OCI-M2 (cell line): ENCODE measurements around the gene ZBTB12.
"Not testable (repeated sequence)": the region's sequence is repeated elsewhere in the genome, so short reads cannot be mapped to it uniquely, and the experiment has no call there.

ENCODE experiments used
- DNase-seq: peaks from one replicate; lab custom pipeline; 2025; ENCODE audit not compliant: unreplicated experiment; lab: John Stamatoyannopoulos, UW

ZBTB12 gene, protein sequence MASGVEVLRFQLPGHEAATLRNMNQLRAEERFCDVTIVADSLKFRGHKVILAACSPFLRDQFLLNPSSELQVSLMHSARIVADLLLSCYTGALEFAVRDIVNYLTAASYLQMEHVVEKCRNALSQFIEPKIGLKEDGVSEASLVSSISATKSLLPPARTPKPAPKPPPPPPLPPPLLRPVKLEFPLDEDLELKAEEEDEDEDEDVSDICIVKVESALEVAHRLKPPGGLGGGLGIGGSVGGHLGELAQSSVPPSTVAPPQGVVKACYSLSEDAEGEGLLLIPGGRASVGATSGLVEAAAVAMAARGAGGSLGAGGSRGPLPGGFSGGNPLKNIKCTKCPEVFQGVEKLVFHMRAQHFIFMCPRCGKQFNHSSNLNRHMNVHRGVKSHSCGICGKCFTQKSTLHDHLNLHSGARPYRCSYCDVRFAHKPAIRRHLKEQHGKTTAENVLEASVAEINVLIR

DNA sequence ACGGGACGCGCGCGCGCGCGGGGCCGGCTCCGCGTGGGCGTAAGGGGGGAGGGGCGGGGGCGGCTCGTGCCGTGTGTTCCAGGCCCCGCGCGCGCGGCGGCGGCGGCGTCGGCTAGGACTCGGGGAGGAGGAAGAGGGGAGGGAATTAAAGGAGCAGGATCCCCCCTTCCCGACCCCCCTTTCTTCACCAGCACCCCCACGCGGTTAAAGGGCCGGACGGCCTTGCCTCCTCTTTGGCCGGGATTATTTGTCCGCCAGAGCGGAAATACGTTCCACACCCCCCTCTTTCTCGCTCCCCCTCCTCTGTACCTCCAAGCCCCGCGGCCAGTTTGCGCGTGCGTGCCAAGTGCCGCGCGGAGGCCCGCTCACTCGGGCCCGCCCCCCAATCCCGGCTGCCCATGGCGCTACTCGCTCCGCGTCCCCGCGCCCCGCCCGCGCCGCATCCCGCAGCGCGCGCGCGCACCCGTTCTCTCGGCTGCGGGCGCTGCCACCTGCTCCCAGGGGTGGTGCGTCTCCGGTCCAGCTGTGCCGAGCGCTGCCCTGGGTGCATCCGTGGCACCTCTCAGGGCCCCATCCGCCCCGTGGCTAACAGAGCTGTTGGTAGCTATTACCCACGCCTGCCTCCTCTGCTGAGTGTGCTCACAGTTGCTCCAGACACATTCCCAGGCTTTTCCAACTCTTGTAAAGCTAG, at the start of gene ZBTB12:
ZBTB12 (minus strand) TSS at position 134 of the 691 bp plus-strand sequence. CDS start 781 bp downstream, outside the sequence.
- DNase-seq = peak; percentile 64

DNA sequence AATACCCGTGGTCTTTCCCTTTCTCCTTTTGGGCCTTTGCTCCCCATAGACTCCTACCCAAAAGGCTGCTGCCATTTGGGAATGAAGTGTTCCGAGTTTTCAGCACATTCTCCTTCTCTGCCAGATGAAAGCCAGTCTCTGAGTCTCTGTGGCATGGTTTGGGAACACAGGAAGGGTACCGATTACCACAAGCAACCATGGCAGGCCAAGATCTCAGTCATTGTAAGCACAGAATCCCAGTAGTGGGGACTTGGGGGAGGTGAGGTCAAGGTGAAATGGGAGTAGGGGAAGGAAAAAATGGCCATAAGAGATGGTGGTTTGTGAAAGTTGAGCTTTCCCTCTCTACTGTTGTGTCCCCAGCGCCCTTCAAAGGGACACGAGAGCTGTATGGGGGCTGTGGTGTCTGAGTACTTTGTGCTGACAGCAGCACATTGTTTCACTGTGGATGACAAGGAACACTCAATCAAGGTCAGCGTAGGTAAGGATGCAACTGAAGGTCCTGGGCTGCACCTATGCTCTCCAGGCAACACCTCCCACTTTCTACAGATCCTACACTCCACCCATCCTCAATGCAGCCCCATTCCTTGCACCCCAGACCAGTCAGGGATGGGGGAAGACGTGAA, 48.2 kb upstream of the ZBTB12 start:
- no peak for DNase-seq

DNA sequence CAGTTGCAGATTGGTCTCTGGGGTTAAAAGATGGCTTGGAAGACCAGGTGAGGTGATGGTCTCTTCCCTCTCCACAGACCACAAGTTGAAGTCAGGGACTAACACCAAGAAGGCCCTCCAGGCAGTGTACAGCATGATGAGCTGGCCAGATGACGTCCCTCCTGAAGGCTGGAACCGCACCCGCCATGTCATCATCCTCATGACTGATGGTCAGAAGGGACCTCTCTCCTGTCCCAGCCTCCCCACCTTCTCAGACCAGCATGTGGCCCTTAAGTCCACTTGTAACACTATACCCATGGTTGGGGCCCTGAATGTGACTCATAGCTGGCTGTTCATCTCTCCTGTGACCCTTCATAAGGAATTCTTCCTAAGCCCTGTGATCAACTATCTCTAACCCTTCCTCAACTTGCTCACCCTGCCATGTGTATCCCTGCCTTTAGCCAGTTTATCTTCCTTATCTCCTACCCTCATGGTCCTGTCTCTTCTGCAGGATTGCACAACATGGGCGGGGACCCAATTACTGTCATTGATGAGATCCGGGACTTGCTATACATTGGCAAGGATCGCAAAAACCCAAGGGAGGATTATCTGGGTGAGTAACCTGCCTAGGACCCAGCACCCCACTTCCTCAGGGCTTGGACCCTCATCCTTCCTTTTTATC, 47.0 kb upstream of the ZBTB12 start:
- no peak for DNase-seq

DNA sequence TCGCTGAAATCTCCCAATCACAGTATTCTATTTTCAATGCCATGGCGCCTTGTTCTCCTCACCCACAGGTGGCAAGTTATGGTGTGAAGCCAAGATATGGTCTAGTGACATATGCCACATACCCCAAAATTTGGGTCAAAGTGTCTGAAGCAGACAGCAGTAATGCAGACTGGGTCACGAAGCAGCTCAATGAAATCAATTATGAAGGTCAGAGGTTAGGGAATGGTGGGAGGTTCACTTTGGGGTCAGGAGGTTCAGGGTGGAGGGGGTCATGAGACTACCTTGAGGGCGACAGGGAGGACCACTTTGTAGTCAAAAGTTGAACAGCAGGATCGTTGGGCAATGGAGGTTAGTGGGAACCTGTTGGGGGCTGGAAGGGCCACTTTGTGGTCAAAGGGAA, 46.4 kb upstream of the ZBTB12 start:
- no peak for DNase-seq

DNA sequence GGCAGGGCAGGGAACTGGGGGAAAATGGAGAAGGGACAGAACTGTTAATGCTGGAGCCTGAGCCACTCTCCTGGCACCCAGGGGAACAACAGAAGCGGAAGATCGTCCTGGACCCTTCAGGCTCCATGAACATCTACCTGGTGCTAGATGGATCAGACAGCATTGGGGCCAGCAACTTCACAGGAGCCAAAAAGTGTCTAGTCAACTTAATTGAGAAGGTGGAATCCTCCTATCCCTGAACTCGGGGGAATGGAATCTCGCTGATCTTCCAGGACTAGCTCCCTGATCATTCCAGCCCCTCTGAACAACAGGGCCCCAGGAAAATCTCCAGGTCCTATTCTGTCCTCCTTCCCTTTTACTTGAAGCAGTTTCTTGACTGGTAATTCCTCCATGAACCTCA, 46.0 kb upstream of the ZBTB12 start:
- no peak for DNase-seq

DNA sequence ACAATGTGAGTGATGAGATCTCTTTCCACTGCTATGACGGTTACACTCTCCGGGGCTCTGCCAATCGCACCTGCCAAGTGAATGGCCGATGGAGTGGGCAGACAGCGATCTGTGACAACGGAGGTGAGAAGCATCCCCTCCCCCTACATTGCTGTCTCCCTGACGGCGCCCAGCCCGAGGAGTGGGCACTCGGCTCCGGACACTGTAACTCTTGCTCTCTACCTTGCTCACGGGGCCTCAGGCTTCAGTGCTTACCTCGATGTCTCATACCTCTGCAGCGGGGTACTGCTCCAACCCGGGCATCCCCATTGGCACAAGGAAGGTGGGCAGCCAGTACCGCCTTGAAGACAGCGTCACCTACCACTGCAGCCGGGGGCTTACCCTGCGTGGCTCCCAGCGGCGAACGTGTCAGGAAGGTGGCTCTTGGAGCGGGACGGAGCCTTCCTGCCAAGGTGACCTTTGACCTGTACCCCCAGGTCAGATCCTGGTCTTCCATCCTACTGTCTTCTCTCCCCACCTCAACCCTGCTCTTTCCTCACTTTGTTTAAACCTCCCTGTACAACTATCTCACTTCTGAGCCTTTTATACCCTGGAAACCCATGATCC, 45.3 kb upstream of the ZBTB12 start:
- DNase-seq = no peak

DNA sequence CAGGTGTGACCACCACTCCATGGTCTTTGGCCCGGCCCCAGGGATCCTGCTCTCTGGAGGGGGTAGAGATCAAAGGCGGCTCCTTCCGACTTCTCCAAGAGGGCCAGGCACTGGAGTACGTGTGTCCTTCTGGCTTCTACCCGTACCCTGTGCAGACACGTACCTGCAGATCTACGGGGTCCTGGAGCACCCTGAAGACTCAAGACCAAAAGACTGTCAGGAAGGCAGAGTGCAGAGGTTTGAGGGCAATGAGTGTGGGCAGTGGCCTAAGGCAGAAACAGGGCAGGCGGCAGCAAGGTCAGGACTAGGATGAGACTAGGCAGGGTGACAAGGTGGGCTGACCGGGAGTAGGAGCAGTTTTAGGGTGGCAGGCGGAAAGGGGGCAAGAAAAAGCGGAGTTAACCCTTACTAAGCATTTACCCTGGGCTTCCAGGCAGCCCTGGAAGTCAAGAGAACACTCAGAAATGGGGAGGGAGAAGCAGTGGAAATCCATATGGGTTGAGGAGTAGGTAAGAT, 44.5 kb upstream of the ZBTB12 start:
- no peak for DNase-seq

DNA sequence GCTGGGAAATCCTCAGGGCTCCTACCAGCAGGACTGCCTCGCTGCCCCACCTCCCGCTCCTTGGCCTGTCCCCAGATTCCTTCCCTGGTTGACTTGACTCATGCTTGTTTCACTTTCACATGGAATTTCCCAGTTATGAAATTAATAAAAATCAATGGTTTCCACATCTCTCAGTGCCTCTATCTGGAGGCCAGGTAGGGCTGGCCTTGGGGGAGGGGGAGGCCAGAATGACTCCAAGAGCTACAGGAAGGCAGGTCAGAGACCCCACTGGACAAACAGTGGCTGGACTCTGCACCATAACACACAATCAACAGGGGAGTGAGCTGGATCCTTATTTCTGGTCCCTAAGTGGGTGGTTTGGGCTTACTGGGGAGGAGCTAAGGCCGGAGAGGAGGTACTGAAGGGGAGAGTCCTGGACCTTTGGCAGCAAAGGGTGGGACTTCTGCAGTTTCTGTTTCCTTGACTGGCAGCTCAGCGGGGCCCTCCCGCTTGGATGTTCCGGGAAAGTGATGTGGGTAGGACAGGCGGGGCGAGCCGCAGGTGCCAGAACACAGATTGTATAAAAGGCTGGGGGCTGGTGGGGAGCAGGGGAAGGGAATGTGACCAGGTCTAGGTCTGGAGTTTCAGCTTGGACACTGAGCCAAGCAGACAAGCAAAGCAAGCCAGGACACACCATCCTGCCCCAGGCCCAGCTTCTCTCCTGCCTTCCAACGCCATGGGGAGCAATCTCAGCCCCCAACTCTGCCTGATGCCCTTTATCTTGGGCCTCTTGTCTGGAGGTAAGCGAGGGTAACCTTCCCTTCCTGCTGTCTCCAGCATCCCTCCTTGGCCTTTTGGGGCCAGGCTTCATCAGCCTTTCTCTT, 43.9 kb upstream of the ZBTB12 start, which contains the start of gene CFB:
CFB (plus strand) TSS at position 589 of the 863 bp plus-strand sequence; CDS start at position 716, 127 bp downstream.
- DNase-seq = no peak

DNA sequence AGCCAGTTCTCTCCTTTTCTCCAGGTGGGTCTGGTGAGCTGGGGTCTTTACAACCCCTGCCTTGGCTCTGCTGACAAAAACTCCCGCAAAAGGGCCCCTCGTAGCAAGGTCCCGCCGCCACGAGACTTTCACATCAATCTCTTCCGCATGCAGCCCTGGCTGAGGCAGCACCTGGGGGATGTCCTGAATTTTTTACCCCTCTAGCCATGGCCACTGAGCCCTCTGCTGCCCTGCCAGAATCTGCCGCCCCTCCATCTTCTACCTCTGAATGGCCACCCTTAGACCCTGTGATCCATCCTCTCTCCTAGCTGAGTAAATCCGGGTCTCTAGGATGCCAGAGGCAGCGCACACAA, 43.2 kb upstream of the ZBTB12 start:
- no peak for DNase-seq

DNA sequence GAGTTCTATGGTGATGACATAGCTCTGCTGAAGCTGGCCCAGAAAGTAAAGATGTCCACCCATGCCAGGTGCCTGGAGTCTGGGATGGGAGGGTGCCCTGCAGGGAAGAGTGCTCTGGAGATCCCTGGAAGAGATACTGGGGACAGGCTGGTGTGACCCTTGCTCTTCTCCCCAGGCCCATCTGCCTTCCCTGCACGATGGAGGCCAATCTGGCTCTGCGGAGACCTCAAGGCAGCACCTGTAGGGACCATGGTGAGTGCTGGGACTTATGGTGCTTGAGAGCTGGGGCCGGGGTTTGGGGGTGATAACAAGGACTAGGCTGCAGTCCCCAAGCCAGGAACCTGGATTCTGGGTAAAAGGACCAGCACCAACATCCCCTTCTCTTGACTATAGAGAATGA, 41.9 kb upstream of the ZBTB12 start:
- no peak for DNase-seq

DNA sequence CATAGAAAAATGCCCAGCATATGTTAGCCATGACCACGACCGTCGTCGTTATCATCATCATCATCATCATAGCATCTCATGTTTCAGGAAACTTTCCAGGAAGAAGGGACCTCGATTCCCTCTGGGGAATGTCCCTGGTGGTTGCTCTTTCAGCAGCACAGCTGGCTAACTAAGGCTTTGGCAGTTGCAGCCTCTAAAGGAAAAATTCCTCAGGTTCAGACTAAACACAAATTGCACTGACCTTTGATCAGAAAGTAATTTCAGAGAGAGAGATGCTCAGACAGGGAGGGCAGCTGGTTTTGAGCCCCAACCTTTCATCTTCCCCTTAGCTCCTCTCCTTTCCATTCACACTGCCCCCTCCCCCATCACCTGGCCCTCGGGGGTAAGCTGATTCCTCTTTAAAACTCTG, 38.4 kb upstream of the ZBTB12 start:
- no peak for DNase-seq

DNA sequence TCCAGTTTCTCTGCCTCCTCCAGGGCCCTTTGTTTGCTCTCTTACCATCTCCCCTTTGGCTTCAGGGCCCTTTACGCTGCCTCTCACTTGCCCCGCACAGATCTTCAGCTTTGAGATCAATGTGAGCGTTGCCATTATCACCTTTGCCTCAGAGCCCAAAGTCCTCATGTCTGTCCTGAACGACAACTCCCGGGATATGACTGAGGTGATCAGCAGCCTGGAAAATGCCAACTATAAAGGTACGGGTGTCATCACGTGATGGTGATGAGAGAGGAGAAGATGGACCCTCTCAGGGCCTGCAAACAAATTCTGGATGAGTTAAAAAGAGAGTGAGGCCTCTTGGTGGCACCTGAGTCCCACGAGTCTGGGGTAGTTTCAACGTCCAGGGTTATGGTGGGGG, 33.9 kb upstream of the ZBTB12 start:
- DNase-seq = no peak

DNA sequence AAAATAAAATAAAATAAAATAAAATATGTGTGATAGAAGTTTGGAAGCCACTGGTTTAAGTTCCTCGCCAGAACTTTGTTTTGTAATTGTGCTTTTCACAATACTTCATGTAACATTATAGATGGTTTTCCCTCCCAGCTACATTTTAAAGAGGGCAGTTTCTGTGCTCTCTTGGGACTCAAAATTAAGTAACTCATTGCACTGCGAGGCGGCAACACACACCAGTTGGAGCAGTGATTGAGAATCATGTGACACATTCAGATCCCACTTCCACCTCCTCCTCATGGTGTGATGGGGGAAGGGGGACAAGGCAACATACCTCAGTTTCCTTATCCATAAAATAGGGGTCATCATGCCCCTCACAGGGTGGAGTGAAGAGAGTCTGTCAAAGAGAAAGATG, 33.1 kb upstream of the ZBTB12 start:
- no peak for DNase-seq

DNA sequence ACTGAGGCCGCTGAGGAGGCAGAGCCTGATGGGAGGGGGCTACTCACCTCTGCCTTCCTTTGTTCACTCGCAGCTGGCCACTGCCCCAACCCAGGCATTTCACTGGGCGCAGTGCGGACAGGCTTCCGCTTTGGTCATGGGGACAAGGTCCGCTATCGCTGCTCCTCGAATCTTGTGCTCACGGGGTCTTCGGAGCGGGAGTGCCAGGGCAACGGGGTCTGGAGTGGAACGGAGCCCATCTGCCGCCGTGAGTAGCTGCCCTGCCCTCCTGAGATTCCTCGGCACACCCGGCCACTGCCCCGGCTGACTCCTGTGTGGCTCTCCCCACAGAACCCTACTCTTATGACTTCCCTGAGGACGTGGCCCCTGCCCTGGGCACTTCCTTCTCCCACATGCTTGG, 31.7 kb upstream of the ZBTB12 start:
- no peak for DNase-seq

DNA sequence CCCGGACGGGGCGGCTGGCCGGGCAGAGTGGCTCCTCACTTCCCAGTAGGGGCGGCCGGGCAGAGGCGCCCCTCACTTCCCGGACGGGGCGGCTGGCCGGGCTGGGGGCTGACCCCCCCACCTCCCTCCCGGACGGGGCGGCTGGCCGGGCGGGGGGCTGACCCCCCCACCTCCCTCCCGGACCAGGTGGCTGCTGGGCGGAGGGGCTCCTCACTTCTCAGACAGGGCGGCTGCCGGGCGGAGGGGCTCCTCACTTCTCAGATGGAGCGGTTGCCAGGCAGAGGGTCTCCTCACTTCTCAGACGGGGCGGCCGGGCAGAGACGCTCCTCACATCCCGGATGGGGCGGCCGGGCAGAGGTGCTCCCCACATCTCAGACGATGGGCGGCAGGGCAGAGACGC, 30.3 kb upstream of the ZBTB12 start:
- DNase-seq = not testable (repeated sequence)

DNA sequence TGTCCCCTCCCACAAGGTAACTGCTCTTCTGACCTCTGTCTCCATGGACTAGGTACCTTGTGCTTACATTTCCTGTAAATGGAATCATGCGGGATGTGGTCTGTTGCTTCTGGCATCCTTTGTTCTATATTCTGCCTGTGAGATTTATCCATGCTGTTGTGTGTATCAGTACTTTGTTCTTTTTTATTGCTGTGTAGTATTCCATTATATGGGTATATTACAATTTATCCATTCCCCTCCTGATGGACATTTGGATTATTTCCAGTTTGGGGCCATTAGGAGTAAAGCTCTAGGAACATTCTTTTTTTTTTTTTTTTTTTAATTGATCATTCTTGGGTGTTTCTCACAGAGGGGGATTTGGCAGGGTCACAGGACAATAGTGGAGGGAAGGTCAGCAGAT, 29.1 kb upstream of the ZBTB12 start:
- DNase-seq = no peak

DNA sequence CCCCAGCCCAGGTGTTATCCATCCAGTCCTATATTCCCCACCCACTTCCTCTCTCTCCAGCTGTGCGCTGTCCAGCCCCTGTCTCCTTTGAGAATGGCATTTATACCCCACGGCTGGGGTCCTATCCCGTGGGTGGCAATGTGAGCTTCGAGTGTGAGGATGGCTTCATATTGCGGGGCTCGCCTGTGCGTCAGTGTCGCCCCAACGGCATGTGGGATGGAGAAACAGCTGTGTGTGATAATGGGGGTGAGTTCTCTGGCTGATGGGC, 26.7 kb upstream of the ZBTB12 start:
- no peak for DNase-seq

DNA sequence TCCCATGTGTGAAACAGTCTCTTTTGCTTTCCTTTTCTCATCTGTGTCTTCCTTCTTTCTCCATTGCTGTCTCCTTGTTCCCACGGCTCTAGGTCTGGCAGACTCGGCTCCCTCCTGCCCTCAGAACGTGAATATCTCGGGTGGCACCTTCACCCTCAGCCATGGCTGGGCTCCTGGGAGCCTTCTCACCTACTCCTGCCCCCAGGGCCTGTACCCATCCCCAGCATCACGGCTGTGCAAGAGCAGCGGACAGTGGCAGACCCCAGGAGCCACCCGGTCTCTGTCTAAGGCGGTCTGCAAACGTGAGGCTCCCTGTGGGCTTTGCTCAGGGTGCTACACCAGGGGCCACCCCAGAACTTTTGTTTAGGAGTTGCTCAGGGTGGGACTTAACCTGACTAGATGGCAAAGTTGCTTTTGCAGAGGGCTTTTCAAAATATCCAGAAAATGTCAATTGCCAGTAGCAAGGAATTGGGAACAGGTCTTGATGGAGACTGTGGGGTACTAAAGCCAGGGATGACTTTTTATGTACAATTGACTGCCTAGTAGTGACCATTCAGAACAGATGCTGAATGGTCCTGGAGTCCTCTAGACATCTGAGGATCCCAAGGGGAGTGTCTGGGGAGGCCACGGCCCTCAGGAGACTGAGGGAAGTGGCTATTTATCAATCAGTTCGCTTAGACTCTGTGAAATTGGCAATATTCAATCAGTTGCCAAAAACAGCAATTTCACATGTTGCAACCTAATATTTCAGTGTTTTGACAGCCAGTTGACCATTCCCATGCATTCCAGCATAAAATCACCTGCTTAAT, 26.2 kb upstream of the ZBTB12 start:
- no peak for DNase-seq

DNA sequence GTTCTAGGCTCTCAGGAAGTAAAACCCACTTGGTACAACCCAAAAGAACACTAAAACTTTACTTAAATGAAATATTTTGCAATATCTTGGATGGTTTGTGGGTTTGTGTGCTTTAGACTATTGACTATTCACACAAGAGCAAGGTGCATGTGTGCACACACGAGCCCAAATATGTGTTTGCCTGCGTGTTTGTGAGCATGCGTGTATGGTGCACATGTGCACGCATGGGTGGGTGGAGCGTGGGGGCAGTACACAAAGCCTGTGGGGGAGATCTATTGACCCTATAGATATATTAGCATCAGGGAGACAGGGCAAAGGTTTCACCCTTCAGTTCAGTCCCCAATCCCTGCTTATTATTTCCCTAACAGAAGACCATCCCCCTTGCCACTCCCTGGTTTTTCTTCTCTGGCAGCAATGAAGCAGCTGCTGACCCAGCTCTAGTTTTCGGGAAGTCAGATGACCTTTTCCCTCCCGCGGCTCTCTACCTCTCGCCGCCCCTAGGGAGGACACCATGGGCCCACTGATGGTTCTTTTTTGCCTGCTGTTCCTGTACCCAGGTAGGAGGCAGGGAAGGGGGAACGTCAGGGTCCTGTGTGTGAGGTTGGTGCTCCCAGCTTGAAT, 25.5 kb upstream of the ZBTB12 start, which contains the start of gene C2:
C2 (plus strand) TSS at position 476 of the 621 bp plus-strand sequence; CDS start at position 512, 36 bp downstream.
- no peak for DNase-seq
